H1 (cell line): ENCODE measurements around the gene ABCF2. TPM values are rescaled to one million over a fixed set of nuclear protein-coding genes. Genes with fewer than 3 reads are reported as not detected.

Experiments
- CTCF ChIA-PET: fragments of 300-600 bp; sonication (Branson Sonifier 250); formaldehyde crosslinking; loops from one replicate; lab custom pipeline; 2021; ENCODE audit not compliant: partially characterized antibody; lab: Charles Lee
- POLR2A ChIA-PET: fragments of 300-600 bp; sonication (Branson Sonifier 250); formaldehyde crosslinking; loops from one replicate; lab custom pipeline; 2021; ENCODE audit warnings: inconsistent platforms; ENCODE audit not compliant: partially characterized antibody; lab: Charles Lee
- DNase-seq, 2 experiments: peaks; one replicate each; pipeline versions ENCODE4 v3.0.0 to v3.0.0-alpha.2; 2010 to 2022; ENCODE audit warnings: low spot score in 2 of 2, low read depth in 1 of 2, mixed read lengths in 1 of 2
- FAIRE-seq: peaks from 2 replicates; lab custom pipeline; 2011; peaks lifted over from hg19 to GRCh38; lab: Jason Lieb, UNC
- H2AFZ ChIP-seq: 2 replicates; pipeline ENCODE4 v1.8.1; 2012; ENCODE audit warnings: low read length, inconsistent platforms
- H2AK5ac ChIP-seq: 2 replicates; pipeline ENCODE4 v1.6.1; 2013; ENCODE audit warnings: low read depth, low read length
- H2BK120ac ChIP-seq: replicated peaks from 2 replicates; pipeline ENCODE3; 2013; ENCODE audit warnings: low read depth, low read length, inconsistent platforms
- H2BK12ac ChIP-seq: 2 replicates; pipeline ENCODE4 v1.6.1; 2013; ENCODE audit warnings: low read depth, low read length
- H2BK15ac ChIP-seq: 2 replicates; pipeline ENCODE4 v1.6.1; 2013; ENCODE audit warnings: low read length
- H2BK20ac ChIP-seq: 2 replicates; pipeline ENCODE4 v1.6.1; 2013; ENCODE audit warnings: low read length
- H2BK5ac ChIP-seq: 2 replicates; pipeline ENCODE4 v1.6.1; 2013; ENCODE audit warnings: low read depth, low read length
- H3K14ac ChIP-seq: 2 replicates; pipeline ENCODE4 v1.6.1; 2013; ENCODE audit warnings: inconsistent platforms; ENCODE audit not compliant: insufficient read length
- H3K18ac ChIP-seq: 2 replicates; pipeline ENCODE4 v1.6.1; 2013; ENCODE audit warnings: low read length; ENCODE audit errors: extremely low read depth
- H3K23ac ChIP-seq: 2 replicates; pipeline ENCODE4 v1.6.1; 2013; ENCODE audit warnings: inconsistent platforms; ENCODE audit not compliant: insufficient read length
- H3K23me2 ChIP-seq: 2 replicates; pipeline ENCODE4 v1.6.1; 2013; ENCODE audit warnings: low read depth, low read length
- H3K27ac ChIP-seq: 2 replicates; pipeline ENCODE4 v1.6.1; 2011; ENCODE audit warnings: low read depth, low read length, inconsistent platforms
- H3K27me3 ChIP-seq, 4 experiments: replicated peaks in 1 of 4; 1 replicate in 1 of 4; 2 replicates in 3 of 4; pipeline versions ENCODE4 v1.6.1 to v1.8.1; 2011 to 2013; ENCODE audit warnings: low read length in 3 of 4, mild to moderate bottlenecking in 3 of 4, inconsistent platforms in 2 of 4, mixed read lengths in 2 of 4, moderate library complexity in 1 of 4; ENCODE audit not compliant: control insufficient read depth in 3 of 4, insufficient read depth in 3 of 4; ENCODE audit errors: extremely low read depth in 1 of 4
- H3K36me3 ChIP-seq, 4 experiments: 2 replicates each; pipeline versions ENCODE4 v1.6.1 to v1.8.1; 2011 to 2013; ENCODE audit warnings: mild to moderate bottlenecking in 4 of 4, low read length in 3 of 4, moderate library complexity in 2 of 4, control low read depth in 1 of 4, inconsistent platforms in 1 of 4; ENCODE audit not compliant: insufficient read depth in 4 of 4, control insufficient read depth in 2 of 4
- H3K4ac ChIP-seq: replicated peaks from 2 replicates; pipeline ENCODE3; 2013; ENCODE audit warnings: low read length, low read depth, mixed read lengths, inconsistent platforms; ENCODE audit not compliant: insufficient read length
- H3K4me1 ChIP-seq, 4 experiments: replicated peaks in 1 of 4; 1 replicate in 1 of 4; 2 replicates in 3 of 4; pipeline versions ENCODE4 v1.6.1 to v1.8.1; 2011 to 2013; ENCODE audit warnings: low read length in 3 of 4, inconsistent platforms in 2 of 4, mixed read lengths in 1 of 4; ENCODE audit not compliant: insufficient read depth in 4 of 4, control insufficient read depth in 3 of 4
- H3K4me2 ChIP-seq, 2 experiments: 2 replicates each; pipeline versions ENCODE4 v1.6.1 to v1.8.1; 2011 to 2013; ENCODE audit warnings: low read depth in 2 of 2, low read length in 2 of 2, control low read depth in 1 of 2, inconsistent platforms in 1 of 2, mild to moderate bottlenecking in 1 of 2; ENCODE audit not compliant: insufficient read depth in 1 of 2
- H3K4me3 ChIP-seq, 4 experiments: fragments of 200-600, 300-600 bp in 1 of 4; sonication (generic), shearing (Covaris generic), sonication (Bioruptor Twin) in 1 of 4; 2 replicates each; pipeline versions ENCODE4 v1.5.1 to v1.8.1; 2011 to 2016; ENCODE audit warnings: low read length in 4 of 4, low read depth in 3 of 4, control low read depth in 2 of 4, inconsistent platforms in 2 of 4, mild to moderate bottlenecking in 2 of 4, mixed read lengths in 1 of 4, moderate library complexity in 1 of 4; ENCODE audit not compliant: insufficient read depth in 2 of 4; ENCODE audit errors: extremely low read depth in 1 of 4
- H3K56ac ChIP-seq: replicated peaks from 2 replicates; pipeline ENCODE3; 2013; ENCODE audit warnings: low read depth, mild to moderate bottlenecking, mixed read lengths, low read length, inconsistent platforms; ENCODE audit not compliant: insufficient read length
- H3K79me1 ChIP-seq: 2 replicates; pipeline ENCODE4 v1.6.1; 2013; ENCODE audit warnings: low read depth, low read length, control low read depth
- H3K79me2 ChIP-seq, 2 experiments: 2 replicates each; pipeline versions ENCODE4 v1.6.1 to v1.8.1; 2012 to 2013; ENCODE audit warnings: low read length in 2 of 2, mild to moderate bottlenecking in 2 of 2, inconsistent platforms in 1 of 2; ENCODE audit not compliant: insufficient read depth in 2 of 2, control insufficient read depth in 1 of 2
- H3K9ac ChIP-seq, 4 experiments: replicated peaks in 1 of 4; 1 replicate in 1 of 4; 2 replicates in 3 of 4; pipeline versions ENCODE4 v1.6.1 to v1.8.1; 2011 to 2013; ENCODE audit warnings: low read depth in 3 of 4, low read length in 3 of 4, control low read depth in 2 of 4, mild to moderate bottlenecking in 2 of 4, moderate library complexity in 2 of 4, inconsistent platforms in 1 of 4; ENCODE audit errors: extremely low read depth in 1 of 4
- H3K9me3 ChIP-seq, 2 experiments: 2 replicates each; pipeline versions ENCODE4 v1.6.1 to v1.8.1; 2012 to 2013; ENCODE audit warnings: mild to moderate bottlenecking in 2 of 2, moderate library complexity in 2 of 2, control low read depth in 1 of 2, inconsistent platforms in 1 of 2, low read depth in 1 of 2, low read length in 1 of 2, mixed read lengths in 1 of 2; ENCODE audit not compliant: insufficient read depth in 2 of 2
- H4K20me1 ChIP-seq, 2 experiments: replicated peaks in 1 of 2; 2 replicates each; pipeline versions ENCODE3 to v1.8.1; 2011 to 2013; ENCODE audit warnings: inconsistent platforms in 2 of 2, low read length in 2 of 2, mild to moderate bottlenecking in 1 of 2; ENCODE audit not compliant: insufficient read depth in 2 of 2, control insufficient read depth in 1 of 2
- H4K5ac ChIP-seq: 2 replicates; pipeline ENCODE4 v1.6.1; 2013; ENCODE audit warnings: low read length, low read depth, mixed read lengths, inconsistent platforms; ENCODE audit not compliant: insufficient read length
- H4K8ac ChIP-seq: 2 replicates; pipeline ENCODE4 v1.8.0; 2013; ENCODE audit warnings: mild to moderate bottlenecking, moderate library complexity, low read length, inconsistent platforms; ENCODE audit not compliant: insufficient read depth; ENCODE audit errors: extremely low read depth
- H4K91ac ChIP-seq: replicated peaks from 2 replicates; pipeline ENCODE3; 2013; ENCODE audit warnings: low read length, mixed read lengths, inconsistent platforms; ENCODE audit not compliant: insufficient read length
- CTCF ChIP-seq, 3 experiments: IDR thresholded peaks; 1 replicate in 2 of 3; 2 replicates in 1 of 3; pipeline versions ENCODE4 v1.5.1 to v1.6.1; 2011; ENCODE audit warnings: low read length in 3 of 3, mild to moderate bottlenecking in 3 of 3, inconsistent platforms in 2 of 3, low read depth in 1 of 3, moderate library complexity in 1 of 3; ENCODE audit not compliant: insufficient read depth in 1 of 3; ENCODE audit errors: control extremely low read depth in 1 of 3
- RAD21 ChIP-seq, 2 experiments: IDR thresholded peaks in 1 of 2; conservative IDR thresholded peaks in 1 of 2; 2 replicates each; pipeline ENCODE4 v1.6.1; 2011; ENCODE audit warnings: low read depth in 2 of 2, low read length in 2 of 2, improper control_type of control experiment in 1 of 2, inconsistent platforms in 1 of 2, mild to moderate bottlenecking in 1 of 2, moderate library complexity in 1 of 2
- TAF1 ChIP-seq: IDR thresholded peaks from 2 replicates; pipeline ENCODE4 v1.6.1; 2011; ENCODE audit warnings: mild to moderate bottlenecking, low read depth, low read length
- WGBS, 2 experiments: shearing (Covaris generic) in 1 of 2; methylation state at CpG; one replicate each; pipeline versions ENCODE4 v1.1.6 to v1.1.7; 2013 to 2015; ENCODE audit warnings: low lambda C conversion rate in 2 of 2, mixed read lengths in 2 of 2, inconsistent platforms in 1 of 2, low coverage in 1 of 2, missing lambda C conversion rate in 1 of 2; ENCODE audit not compliant: insufficient replicate concordance in 2 of 2, insufficient coverage in 1 of 2, insufficient read length in 1 of 2; ENCODE audit errors: extremely low coverage in 1 of 2, missing lambda C conversion rate in 1 of 2; 5-methylcytosine and 5-hydroxymethylcytosine counted together
- polyA plus RNA-seq, 7 experiments: library from polyadenylated mRNA; depleted of rRNA in 3 of 7; stranded (reverse) in 5 of 7; unstranded in 2 of 7; fragments of >200 nt in 5 of 7; fragments of 200-250 nt in 2 of 7; gene quantifications; 1 replicate in 5 of 7; 2 replicates in 1 of 7; 4 replicates in 1 of 7; pipeline versions ENCODE4 v1.2.1 to v1.2.3, GENCODE V29; 2011 to 2013; ENCODE audit warnings: missing spikeins in 2 of 7, mixed read lengths in 2 of 7
- total RNA-seq: library from RNA; stranded (reverse); fragmentation: NEBNext Ultra II Directional; extraction: Animal tissue kit (Norgen Biotek cat#: 25700); gene quantifications from 2 replicates; pipeline ENCODE4 v1.2.1, GENCODE V29; 2021

ABCF2 gene
- total and polyA plus RNA-seq, 2 of the 8 experiments (the other 6 are each of a cell fraction or from before 2014, with no cell fraction given) = 28.0 to 55.0 TPM

GRCh38 chr7:151244196-151244840 lies 17.3 kb upstream of the ABCF2 start:
- POLR2A ChIA-PET = interaction anchor here (0.8 to 2.1 kb wide), 7 partner anchors 8 to 33 kb away, joined by 3 to 7 read pairs (median 4); partner anchors contain the start of genes ABCF2 and CHPF2
- Histone ChIP-seq H3K9me3 (no peaks in the 10 kb centered on the region), H4K8ac (no peak overlapping the region), H2BK20ac (no peak overlapping the region), H3K79me2 (no peaks in the 10 kb centered on the region), H3K4me1 (peaks cover 0 to 43% (median 29%) of the 10 kb centered on the region in 4 experiments; a peak in 6 of 7 replicates), H3K9ac (no peak overlapping the region), H3K4ac (no peak overlapping the region), H3K27ac (no peak overlapping the region), H3K18ac (no peak overlapping the region), H2BK15ac (no peak overlapping the region), H3K36me3 (no peaks in the 10 kb centered on the region), H4K20me1 (peaks cover 1 to 9% of the 10 kb centered on the region in 2 experiments), H3K4me2 (peak overlapping the region; percentile 58 to 88), H3K23ac (no peak overlapping the region), H4K5ac (no peak overlapping the region), H2AFZ (no peak overlapping the region), H3K23me2 (peaks cover 19% of the 10 kb centered on the region), H3K79me1 (peaks cover 3% of the 10 kb centered on the region; the same call in 1 of the 2 replicates), H3K4me3 (peak overlapping the region in 1 of 4 experiments; percentile 61; a peak in 4 of 8 replicates), H2AK5ac (no peak overlapping the region), H2BK5ac (no peak overlapping the region), H2BK120ac (no peak overlapping the region), H4K91ac (no peak overlapping the region), H3K56ac (no peak overlapping the region), H2BK12ac (peak overlapping the region; percentile 42; the same call in 1 of the 2 replicates), H3K27me3 (peaks cover 16 to 46% (median 39%) of the 10 kb centered on the region in 4 experiments), H3K14ac (no peak overlapping the region)
- CTCF ChIA-PET = interaction anchor here (0.7 to 5.1 kb wide), 70 partner anchors 8 to 468 kb away, joined by 3 to 71 read pairs (median 5); partner anchors contain the start of genes ABCF2, ASB10, CHPF2 and GBX1
- peak in 2 of 3 experiments; percentile 80 to 85; a peak in 3 of 4 replicates for TF ChIP-seq CTCF (IDR thresholded peaks at IDR 0.05; ENCODE audit: control extremely low read depth in 1 of 3, insufficient read depth in 1 of 3, low read depth in 1 of 3, low read length in 3 of 3)
- TF ChIP-seq TAF1 = no peak
- peak; percentile 63 to 79 for TF ChIP-seq RAD21 (IDR thresholded peaks at IDR 0.05 in 1 of 2, conservative IDR thresholded peaks at IDR 0.05 in 1 of 2; ENCODE audit: low read depth in 2 of 2, low read length in 2 of 2)
- WGBS, 2 experiments = 24% methylated on average over 10 of the region's 10 CpGs; no CpG with 5 or more reads in 1 of the 2 experiments
- peak; percentile 70 for FAIRE-seq
- peak in 1 of 2 experiments; percentile 84 for DNase-seq
